Occipital lobe (tissue), 2 donors: Measurements from ENCODE around the gene RBM11. TPM values are rescaled to one million over a fixed set of nuclear protein-coding genes. Genes with fewer than 3 reads are reported as not detected.
A peak's percentile ranks its signal among the peaks of the same experiment; 100 is the strongest.
"Not testable (repeated sequence)": the region's sequence is repeated elsewhere in the genome, so short reads cannot be mapped to it uniquely, and the experiment has no call there.

Experiments used
- DNase-seq: peaks from one replicate; lab custom pipeline; 2025; lab: John Stamatoyannopoulos, UW
- total RNA-seq: library from RNA; depleted of rRNA; stranded (reverse); fragments of >200 nt; gene quantifications from one replicate; pipeline ENCODE4 v1.2.3, GENCODE V29; 2014

Gene RBM11, protein sequence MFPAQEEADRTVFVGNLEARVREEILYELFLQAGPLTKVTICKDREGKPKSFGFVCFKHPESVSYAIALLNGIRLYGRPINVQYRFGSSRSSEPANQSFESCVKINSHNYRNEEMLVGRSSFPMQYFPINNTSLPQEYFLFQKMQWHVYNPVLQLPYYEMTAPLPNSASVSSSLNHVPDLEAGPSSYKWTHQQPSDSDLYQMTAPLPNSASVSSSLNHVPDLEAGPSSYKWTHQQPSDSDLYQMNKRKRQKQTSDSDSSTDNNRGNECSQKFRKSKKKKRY
- total RNA-seq = 16.2 TPM

DNA sequence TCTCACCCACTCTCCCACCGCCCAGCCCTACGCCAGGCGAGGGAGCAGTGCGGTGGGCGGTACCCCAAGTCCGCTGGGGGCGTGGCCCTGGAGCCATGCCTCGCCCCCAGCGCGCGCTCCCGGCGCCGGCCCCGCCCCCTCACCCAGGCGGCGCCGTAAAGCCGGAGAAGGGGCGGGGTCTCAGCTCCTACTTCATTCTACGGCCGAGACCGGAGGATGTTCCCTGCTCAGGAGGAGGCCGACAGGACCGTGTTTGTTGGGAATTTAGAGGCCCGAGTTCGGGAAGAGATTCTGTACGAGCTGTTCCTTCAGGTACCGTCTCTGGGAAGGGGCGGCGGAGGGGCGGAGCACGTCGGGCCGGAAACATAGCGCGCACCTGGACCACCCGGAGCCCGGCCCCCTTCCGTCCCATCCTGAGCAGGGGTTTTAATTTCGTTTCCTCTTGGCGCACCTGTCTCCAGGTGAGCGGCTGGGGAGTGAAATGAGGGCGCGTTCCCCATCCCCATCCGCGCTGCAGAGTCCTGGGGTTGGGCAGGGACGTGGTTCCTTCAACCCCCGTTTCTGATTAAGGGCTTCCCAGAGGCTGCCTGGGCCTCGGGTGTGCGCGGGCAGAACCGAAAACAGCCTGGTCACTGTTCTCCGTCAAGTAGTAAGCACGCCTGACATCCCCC, at the start of gene RBM11:
Gene RBM11 (plus strand): TSS at position 187 of the 671 bp plus-strand sequence. CDS start 30 bp downstream, at position 217.
- peak; percentile 43 for DNase-seq

DNA sequence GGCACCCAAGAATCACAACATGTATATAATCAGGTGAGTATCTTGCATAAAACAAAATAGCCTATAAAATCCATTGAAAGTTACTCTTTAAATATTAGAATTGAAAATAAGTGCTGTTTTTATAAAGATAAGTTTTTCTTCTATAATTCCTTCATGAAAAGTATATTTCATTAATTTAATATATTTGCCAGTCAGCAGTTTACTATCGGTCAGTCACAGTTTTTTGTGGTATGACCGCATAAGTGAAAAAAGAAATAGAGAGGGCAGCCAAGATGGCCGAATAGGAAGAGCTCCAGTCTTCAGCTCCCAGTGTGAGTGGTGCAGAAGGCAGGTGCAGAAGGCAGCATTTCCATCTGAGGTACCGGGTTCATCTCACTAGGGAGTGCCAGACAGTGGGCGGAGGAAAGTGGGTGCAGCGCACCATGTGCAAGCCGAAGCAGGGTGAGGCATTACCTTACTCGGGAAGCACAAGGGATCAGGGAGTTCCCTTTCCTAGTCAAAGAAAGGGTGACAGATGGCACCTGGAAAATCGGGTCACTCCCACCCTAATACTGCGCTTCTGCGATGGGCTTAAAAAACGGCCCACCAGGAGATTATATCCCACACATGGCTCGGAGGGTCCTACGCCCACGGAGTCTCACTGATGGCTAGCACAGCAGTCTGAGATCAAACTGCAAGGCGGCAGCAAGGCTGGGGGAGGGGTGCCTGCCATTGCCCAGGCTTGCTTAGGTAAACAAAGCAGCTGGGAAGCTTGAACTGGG, 49.3 kb upstream of the RBM11 start:
- DNase-seq = not testable (repeated sequence)

DNA sequence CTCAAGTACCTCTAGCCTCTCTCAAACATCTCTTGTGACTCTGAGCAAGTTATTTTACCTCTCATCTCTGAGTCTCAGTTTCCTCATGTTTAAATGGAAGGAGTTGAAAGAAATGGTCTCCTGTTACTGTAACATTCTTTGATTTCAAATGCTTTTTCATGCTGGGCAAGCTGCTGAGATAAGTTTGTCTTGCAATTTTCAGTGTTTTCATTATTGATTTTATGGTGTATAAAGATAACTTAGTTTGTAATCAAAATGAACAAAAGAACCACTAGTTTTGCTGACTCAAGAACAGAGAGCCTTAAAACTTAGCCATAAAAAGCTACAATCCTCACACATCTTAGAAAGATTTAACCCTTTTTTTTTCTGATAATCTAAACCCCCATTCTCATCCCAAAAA, 9.7 kb upstream of the RBM11 start:
- no peak for DNase-seq

DNA sequence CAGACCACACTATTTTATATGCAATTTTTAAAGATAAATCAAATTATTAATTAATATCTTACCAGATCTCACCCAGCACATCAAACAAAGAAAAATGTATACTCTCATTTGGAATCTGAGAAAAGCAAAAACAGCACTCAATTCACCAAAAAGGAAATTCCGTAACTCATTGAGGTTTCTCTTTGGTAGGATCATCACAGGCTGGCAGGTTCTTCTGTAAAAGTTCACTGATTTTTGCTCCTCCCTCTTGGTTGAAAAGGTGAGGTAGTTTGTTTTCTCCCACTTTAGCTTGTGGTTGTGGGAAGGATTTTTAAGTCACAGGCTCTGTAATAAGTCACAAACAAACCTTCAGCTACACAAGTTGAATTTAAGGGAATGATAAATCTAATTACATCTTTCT, 5.2 kb upstream of the RBM11 start, which contains the start of gene LIPI:
Gene LIPI (minus strand): TSS at position 218 of the 400 bp plus-strand sequence. CDS start 110 bp downstream, at position 108.
- no peak for DNase-seq

DNA sequence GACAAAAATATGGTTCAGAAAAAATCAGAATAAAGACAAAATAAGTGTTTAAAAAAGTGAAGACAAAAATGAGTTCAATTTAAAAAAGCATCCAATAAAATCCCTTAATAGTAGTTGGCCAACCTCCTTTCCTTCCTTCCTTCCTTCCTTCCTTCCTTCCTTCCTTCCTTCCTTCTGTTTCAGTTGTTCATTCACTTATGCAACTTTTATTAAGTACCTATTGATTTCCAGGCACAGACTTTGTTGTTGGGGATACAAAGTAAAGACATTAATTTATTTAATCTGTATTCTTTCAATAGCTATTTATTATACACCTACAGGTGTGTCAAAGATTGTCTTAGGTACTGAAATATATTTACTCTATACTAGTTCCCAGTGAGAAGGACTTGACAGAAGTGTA, 2.8 kb upstream of the RBM11 start:
- DNase-seq = no peak

DNA sequence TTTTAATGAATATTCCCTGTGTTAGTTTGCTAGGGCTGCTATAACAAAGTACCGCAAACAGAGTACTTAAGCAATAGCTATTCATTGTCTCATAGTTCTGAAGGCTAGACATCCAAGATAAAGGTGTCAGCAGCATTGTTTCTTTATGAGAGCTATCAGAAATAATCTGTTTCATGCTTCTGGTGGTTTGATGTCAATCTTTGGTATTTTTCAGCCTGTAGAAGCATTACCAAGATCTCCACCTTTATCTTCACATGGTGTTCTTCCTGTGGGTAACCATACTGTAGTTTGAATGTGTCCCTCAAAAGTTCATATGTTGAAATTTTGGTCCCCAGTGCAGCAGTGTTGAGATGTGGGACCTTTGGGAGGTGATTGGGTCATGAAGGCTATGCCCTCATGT, 7.4 kb downstream of the RBM11 start:
- no peak for DNase-seq

DNA sequence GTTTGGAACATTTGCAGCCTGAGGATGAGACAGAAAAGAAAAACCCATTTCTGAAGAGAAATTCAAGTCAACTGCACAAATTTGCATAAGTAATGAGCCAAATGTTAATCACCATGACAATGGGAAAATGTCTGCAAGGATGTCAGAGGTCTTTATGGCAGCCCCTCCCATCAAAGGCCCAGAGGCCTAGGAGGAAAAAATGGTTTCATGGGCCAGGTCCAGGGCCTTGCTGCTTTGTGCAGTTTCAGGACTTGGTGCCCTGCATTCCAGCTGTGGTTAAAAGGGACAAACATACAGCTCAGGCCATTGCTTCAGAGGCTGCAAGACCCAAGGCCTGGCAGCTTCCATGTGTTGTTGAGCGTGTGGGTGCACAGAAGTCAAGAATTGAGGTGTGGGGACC, 13.4 kb downstream of the RBM11 start:
- no peak for DNase-seq

DNA sequence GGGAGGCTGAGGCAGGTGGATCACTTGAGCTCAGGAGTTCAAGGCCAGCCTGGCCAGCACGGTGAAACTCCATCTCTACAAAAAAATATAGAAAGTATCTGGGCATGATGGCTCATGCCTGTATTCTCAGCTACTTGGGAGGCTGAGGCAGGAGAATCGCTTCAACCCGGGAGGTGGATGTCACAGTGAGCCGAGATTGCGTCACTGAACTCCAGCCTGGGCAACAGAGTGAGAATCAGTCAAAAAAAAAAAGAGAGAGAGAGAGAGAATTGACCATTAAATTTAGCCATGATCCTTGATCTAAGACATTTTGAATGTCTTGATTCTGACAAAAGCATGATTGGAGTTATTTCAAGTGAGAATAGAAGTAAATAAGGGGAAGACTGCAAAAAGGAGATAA, 19.1 kb downstream of the RBM11 start:
- no peak for DNase-seq

DNA sequence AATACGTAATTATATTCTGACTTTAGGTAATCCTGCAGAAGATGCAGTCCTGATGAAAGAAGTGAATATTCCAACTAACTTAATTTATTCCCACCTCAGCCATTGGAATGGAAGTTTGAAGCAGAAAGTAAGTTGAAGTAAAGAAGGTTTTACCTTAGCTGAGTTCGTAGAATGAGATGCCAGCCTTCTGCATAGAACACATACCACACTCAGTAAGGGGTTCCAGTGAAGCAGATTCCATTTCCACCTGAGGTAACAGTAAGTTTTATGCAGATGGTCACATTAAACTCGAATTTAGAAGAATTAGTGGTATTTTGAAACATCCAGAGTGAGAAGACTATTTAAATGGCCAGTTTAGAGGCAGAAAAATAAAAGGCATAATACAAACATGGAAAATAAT, 20.2 kb downstream of the RBM11 start:
- no peak for DNase-seq

DNA sequence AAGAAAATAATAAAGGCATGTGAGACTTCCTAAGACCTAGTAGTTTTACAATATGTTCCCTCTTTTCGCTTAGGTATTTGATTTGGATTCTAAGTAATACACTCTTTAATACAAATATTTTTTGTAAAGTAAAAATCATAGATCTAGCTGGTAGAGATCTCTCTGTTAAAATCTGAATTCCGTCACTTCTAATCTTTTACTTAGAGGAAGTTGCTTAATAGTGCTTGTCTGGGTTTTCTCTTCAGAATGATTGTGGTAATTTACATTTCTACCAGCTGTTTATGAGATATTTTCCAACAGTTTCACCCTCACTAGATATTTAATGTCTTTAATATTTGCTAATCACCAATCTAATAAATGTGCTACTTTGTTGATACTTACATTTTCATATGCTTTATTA, 23.3 kb downstream of the RBM11 start:
- DNase-seq = no peak

DNA sequence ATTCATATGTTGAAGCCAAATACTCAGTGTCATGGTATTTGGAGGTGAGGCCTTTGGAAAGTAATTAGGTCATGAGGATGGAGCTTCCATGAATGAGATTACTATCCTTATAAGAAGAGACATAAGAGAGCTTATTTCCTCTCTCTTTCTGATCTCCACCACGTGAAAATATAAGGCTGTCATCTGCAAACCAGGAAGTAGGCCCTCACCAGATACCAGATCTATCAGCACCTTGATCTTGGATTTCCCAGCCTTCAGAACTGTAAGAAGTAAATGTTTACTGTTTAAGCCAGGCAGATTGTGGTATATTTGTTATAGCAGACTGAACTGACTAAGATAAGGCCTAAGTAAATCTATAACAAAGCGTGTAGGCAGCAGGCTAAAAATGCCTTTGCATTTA, 25.3 kb downstream of the RBM11 start:
- DNase-seq = no peak

DNA sequence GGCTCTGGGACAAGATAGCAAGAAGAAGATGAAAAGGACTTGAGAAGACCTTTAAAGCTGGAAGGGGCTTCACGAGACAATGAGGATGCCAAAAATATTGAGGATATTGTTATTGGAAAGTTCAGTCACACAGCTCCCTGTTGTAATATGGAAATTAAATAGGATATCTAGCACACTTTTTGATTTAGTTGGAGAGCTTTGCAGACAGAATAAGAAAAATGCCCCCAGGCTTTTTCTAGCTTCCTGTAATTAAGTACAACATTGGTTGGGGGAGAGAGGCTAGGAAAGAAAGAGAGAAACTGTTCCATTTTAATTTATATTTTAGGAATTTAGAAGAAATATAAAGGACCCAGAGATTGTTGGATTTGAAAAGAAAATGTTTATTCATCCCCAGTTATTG, 27.5 kb downstream of the RBM11 start:
- DNase-seq = no peak

DNA sequence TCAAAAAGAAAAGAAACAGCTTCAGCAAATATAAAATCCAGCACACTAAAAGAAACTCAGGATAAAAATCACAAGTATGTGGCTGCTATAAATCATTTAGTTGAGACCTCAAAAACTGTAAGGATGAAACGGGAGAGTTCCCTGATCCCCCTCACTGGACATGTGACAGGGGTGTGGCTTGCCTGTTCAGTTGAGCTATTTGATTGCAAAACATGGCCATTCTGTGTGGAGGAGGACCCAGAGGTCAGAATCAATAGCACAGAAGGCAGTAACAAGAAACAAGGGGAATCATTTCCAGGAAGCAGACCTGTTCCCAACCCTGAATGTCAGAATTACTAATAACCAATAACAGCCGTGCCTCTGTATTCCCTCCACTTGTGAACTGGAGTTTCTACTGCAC, 27.9 kb downstream of the RBM11 start:
- no peak for DNase-seq

DNA sequence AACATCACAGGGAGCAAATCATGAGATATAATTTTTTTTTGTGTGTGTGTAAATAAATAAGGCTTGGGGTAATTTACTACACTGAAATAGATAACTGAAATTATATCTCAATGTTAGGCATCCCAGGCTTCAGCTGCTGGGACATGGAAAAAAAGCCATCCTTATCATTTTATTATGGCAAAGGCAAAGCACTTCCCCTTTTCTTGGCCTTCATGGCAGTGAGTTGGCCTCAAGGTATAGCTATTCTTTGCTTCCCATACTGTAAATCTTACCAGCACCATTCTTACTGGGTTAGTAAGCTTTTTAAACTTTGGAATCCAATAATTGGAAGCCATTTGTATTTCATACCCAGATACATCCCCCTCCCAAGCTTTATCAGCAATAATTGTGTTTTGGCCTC, 29.0 kb downstream of the RBM11 start:
- DNase-seq = no peak

DNA sequence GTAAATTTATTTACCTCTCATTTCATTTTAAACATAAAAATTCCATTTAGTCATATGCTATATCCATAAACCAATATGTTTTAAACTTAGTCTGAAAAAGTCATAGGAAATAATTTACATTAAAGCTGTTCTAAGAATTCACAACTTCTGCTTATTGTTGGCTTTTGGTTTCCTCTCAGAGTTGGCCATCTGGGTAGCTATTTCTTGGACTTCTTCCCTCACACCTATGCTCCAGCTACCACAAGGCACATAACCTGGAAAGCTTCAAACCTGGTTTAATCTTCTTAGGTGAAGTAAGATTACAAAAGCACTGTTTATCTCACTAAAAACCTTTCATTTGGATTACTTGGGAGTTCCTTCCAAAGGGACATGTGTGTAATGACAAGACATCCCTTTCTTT, 29.8 kb downstream of the RBM11 start:
- DNase-seq = no peak

DNA sequence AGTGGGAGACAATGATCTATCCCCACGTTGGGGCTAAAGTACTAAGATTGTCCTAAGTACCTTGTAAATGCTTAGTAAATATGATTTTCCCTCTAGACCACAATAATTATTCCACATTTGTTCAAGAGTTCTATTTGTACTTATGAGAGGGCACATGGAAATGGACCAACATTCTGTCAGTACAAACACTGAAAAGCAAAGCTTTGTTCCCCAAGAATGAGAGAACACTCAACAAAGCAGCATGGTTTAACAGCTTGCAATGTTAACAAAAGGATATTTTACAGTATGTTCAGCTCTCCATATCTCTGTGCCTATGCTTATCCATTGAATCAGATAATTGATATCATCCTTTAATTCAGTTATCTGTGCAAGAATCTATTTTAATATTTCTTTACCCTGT, 35.4 kb downstream of the RBM11 start:
- DNase-seq = no peak

DNA sequence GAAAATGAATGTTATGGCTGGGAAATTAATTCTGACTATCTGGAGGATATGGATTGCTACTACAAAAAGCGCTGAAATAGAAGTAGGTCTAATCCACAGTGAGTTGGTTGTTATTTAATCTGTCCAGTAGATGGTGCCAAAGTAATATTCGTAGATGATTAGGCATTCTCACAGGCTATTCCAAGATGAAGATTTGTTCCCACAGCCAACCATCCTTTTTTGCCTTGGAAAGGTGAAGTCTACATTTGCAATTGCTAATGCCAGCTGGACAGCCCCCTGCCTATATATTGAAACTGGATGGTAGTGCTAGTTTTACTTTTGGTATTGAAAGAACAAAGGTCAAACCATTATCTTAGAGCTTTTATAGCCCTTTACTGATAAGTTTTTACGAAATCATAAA, 43.8 kb downstream of the RBM11 start:
- no peak for DNase-seq

DNA sequence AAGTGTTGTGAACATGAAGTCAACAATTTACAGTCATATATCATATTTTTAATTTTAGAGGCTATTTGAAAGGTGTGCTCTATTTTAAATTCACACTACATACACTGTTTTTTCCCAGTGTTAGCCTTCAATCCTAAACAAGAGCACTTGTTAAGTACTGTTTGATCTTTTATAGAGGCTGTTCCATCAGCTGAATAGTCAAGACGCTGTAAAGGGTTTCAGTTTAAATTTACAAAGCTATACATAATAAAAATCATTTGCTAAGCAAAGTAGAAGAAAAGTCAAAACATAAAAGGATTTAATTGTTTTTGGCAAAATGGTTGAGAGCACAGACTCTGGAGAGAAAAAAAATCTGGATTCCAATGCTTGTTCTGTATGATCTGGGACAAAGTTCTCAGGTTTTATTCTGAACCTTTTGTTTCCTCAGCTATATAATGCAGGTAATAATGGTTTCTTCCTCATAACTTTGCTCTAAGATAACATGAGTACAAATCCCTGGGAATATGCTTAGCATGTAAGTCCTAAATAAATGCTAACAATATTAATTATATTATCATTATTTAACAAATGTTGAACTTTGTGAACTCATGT, 44.3 kb downstream of the RBM11 start:
- DNase-seq = no peak

DNA sequence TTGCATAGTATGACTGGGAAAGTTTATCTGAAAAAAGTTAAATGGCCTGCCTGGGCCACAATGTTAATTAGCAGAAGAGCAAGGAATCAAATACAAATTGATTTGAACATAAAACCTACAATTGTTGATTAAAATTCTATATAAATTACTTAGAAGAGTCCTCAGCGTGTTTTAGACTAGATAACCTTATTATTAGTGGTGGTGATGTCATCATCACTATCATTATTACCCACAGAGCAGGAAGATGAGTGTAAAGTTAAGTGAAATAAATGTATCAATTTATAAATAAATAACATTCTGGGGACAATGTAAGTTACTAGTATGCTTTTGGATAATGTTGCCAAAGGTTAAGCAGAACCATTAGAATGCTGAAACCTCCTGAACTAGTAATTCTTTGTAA, 46.1 kb downstream of the RBM11 start:
- DNase-seq = no peak

DNA sequence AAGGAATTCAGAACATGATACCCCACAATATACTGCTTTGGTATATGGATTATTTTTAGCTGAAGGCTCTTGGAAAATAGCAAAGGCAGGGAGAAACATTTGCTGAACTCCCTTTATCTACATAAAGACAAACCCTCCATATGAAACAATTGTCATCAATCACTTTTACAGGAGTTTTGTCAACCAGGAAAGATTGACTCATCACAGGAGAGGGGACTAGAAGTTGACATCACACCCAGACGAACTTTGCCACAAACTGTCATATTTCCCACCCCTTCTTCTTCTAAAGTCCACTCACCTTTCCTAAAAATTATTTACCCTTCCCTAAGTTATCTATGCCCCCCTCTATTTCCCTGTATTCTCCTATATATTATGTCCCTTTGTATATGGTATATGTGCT, 47.9 kb downstream of the RBM11 start:
- DNase-seq = no peak

DNA sequence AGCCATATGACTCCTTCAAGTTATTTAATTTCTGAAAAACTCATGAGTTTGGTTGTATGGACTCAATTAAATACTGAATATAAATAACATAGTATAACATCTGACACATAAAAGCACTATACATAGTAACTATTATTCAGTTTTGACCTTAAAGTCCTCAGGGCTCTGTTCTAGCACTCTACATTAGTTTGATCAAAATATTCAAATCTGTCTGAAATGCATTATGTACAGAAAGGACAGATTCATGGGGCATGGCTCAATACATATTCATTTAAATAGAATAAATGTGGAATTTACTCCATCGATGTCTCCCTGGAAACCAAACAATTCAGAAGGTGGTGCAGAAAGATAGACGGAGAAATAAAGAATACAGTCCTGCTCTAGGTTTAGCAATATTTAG, 49.1 kb downstream of the RBM11 start:
- DNase-seq = no peak

DNA sequence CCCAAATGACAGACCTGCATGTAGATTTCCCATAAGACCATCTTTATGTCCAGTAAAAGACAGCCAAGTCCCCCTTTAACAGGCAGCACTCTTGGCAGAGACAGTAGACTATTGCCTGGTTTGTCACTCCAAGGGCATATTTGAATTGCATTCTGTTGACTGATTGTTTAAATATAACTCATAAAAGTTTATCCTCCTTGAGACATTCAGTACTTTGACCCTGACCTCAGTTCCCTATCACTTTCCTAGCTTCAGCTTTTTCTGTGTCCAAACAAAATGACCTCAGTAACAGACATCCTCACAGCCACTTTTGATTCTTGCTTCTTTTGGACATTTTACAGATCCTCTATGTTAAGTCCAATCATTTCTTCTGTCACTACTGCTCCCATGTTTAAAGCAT, 51.1 kb downstream of the RBM11 start:
- DNase-seq = no peak
